GM08714 (cell line): ENCODE measurements around the gene TXN2.

Experiments
- H3K4me3 ChIP-seq: fragments of 200-500 bp; sonication (Bioruptor generic); 2 replicates; pipeline ENCODE4 v1.5.1; 2014; ENCODE audit warnings: mild to moderate bottlenecking, low read length, inconsistent platforms
- ZNF274 ChIP-seq: IDR thresholded peaks from 2 replicates; pipeline ENCODE4 v1.6.1; 2012; ENCODE audit warnings: mild to moderate bottlenecking, low read depth, low read length

TXN2 gene

GRCh38 chr22:36470162-36470993, 11.1 kb downstream of the TXN2 start:
- no peak overlapping the region for H3K4me3 ChIP-seq
- no peak for TF ChIP-seq ZNF274

- H3K4me3 ChIP-seq = no peak overlapping the region
- TF ChIP-seq ZNF274 = no peak
Observed at GRCh38 chr22:36469094-36469710, 12.2 kb downstream of the TXN2 start.

- no peak overlapping the region for H3K4me3 ChIP-seq
Observed at GRCh38 chr22:36467946-36468345, 13.5 kb downstream of the TXN2 start.

GRCh38 chr22:36467042-36467810, 14.2 kb downstream of the TXN2 start:
- no peak for TF ChIP-seq ZNF274
- H3K4me3 ChIP-seq = no peak overlapping the region

More at GRCh38 chr22:36467946-36468345, 13.5 kb downstream of the TXN2 start:
- no peak for TF ChIP-seq ZNF274

GRCh38 chr22:36466258-36466657, 15.2 kb downstream of the TXN2 start:
- no peak for TF ChIP-seq ZNF274

GRCh38 chr22:36465232-36466021, 16.0 kb downstream of the TXN2 start:
- H3K4me3 ChIP-seq = no peak overlapping the region
- no peak for TF ChIP-seq ZNF274

More at GRCh38 chr22:36466258-36466657, 15.2 kb downstream of the TXN2 start:
- H3K4me3 ChIP-seq = no peak overlapping the region

GRCh38 chr22:36464715-36465231, 16.7 kb downstream of the TXN2 start:
- H3K4me3 ChIP-seq = no peak overlapping the region
- TF ChIP-seq ZNF274 = no peak

GRCh38 chr22:36463783-36464184, 17.7 kb downstream of the TXN2 start:
- TF ChIP-seq ZNF274 = no peak
- H3K4me3 ChIP-seq = no peak overlapping the region

- H3K4me3 ChIP-seq = no peak overlapping the region
Observed at GRCh38 chr22:36461665-36462649, 19.5 kb downstream of the TXN2 start.

GRCh38 chr22:36460202-36460601, 21.2 kb downstream of the TXN2 start:
- no peak for TF ChIP-seq ZNF274
- H3K4me3 ChIP-seq = no peak overlapping the region

More at GRCh38 chr22:36461665-36462649, 19.5 kb downstream of the TXN2 start:
- no peak for TF ChIP-seq ZNF274

GRCh38 chr22:36457688-36458450, 23.6 kb downstream of the TXN2 start:
- H3K4me3 ChIP-seq = no peak overlapping the region
- no peak for TF ChIP-seq ZNF274

- H3K4me3 ChIP-seq = no peak overlapping the region
Observed at GRCh38 chr22:36456464-36456845, 25.0 kb downstream of the TXN2 start.

More at GRCh38 chr22:36456464-36456845, 25.0 kb downstream of the TXN2 start:
- no peak for TF ChIP-seq ZNF274
